Inflammatory macrophage treated with lipopolysaccharide for 1 hour (primary cell): ENCODE measurements around the gene ALDH5A1.
A peak's percentile ranks its signal among the peaks of the same experiment; 100 is the strongest.

Experiments
- DNase-seq, 2 donors: peaks; one replicate each; pipeline ENCODE4 v3.0.0-alpha.2; 2020 to 2022

Gene ALDH5A1

GRCh38 chr6:24494821-24495795 lies at the start of gene ALDH5A1:
ALDH5A1 (plus strand) TSS chr6:24494969; CDS start chr6:24494997, 28 bp downstream.
- peak; percentile 43 to 49 for DNase-seq

- DNase-seq: no peak
Measured at GRCh38 chr6:24445704-24446103, 49.1 kb upstream of the ALDH5A1 start.

- no peak for DNase-seq
Measured at GRCh38 chr6:24446670-24447069, 48.1 kb upstream of the ALDH5A1 start.

GRCh38 chr6:24448396-24448795 lies 46.4 kb upstream of the ALDH5A1 start:
- peak in 1 of 2 donors; percentile 10 for DNase-seq

GRCh38 chr6:24448828-24449525 lies 45.8 kb upstream of the ALDH5A1 start:
- DNase-seq: no peak

GRCh38 chr6:24451581-24452388 lies 43.0 kb upstream of the ALDH5A1 start:
- DNase-seq: no peak

GRCh38 chr6:24453921-24454320 lies 40.8 kb upstream of the ALDH5A1 start:
- DNase-seq: no peak

GRCh38 chr6:24454452-24454851 lies 40.3 kb upstream of the ALDH5A1 start:
- DNase-seq: no peak

GRCh38 chr6:24455061-24455460 lies 39.7 kb upstream of the ALDH5A1 start:
- DNase-seq: no peak

GRCh38 chr6:24458134-24458533 lies 36.6 kb upstream of the ALDH5A1 start:
- DNase-seq: no peak

- DNase-seq: no peak
Measured at GRCh38 chr6:24458941-24459340, 35.8 kb upstream of the ALDH5A1 start.

- DNase-seq: no peak
Measured at GRCh38 chr6:24460966-24461365, 33.8 kb upstream of the ALDH5A1 start.

GRCh38 chr6:24464253-24465038 lies 30.3 kb upstream of the ALDH5A1 start:
- DNase-seq: no peak

GRCh38 chr6:24469811-24470210 lies 25.0 kb upstream of the ALDH5A1 start:
- no peak for DNase-seq

- DNase-seq: peak in 1 of 2 donors; percentile 4
Measured at GRCh38 chr6:24472181-24472580, 22.6 kb upstream of the ALDH5A1 start.

- DNase-seq: no peak
Measured at GRCh38 chr6:24476631-24477030, 18.1 kb upstream of the ALDH5A1 start.

- no peak for DNase-seq
Measured at GRCh38 chr6:24477070-24477469, 17.7 kb upstream of the ALDH5A1 start.

- DNase-seq: no peak
Measured at GRCh38 chr6:24478903-24479302, 15.9 kb upstream of the ALDH5A1 start.

- no peak for DNase-seq
Measured at GRCh38 chr6:24480705-24481104, 14.1 kb upstream of the ALDH5A1 start.

GRCh38 chr6:24481449-24481848 lies 13.3 kb upstream of the ALDH5A1 start:
- no peak for DNase-seq

GRCh38 chr6:24484657-24485323 lies 10.0 kb upstream of the ALDH5A1 start:
- DNase-seq: peak; percentile 30 to 37

- DNase-seq: no peak
Measured at GRCh38 chr6:24486065-24486464, 8.7 kb upstream of the ALDH5A1 start.
